Thyroid gland (tissue), 4 donors: Measurements from ENCODE around the gene GRIK4. TPM values are rescaled to one million over a fixed set of nuclear protein-coding genes. Genes with fewer than 3 reads are reported as not detected.

ENCODE experiments used
- DNase-seq, 2 donors: peaks; one replicate each; pipeline ENCODE4 v3.0.0-alpha.2; 2019
- H3K27ac ChIP-seq, 3 donors: fragments of 200-600 bp; sonication (generic); 1 replicate in 2 of 3; 2 replicates in 1 of 3; pipeline ENCODE4 v1.5.1; 2016 to 2019; ENCODE audit warnings: mild to moderate bottlenecking in 1 of 3, moderate library complexity in 1 of 3
- H3K27me3 ChIP-seq: fragments of 200-600 bp; sonication (generic); one replicate; pipeline ENCODE4 v1.5.1; 2019
- H3K36me3 ChIP-seq, 2 donors: fragments of 200-600 bp; sonication (generic); one replicate each; pipeline ENCODE4 v1.5.1; 2016 to 2019
- H3K4me1 ChIP-seq, 2 donors: fragments of 200-600 bp; sonication (generic); one replicate each; pipeline ENCODE4 v1.5.1; 2017 to 2019
- H3K4me3 ChIP-seq, 3 donors: fragments of 200-600 bp; sonication (generic); replicated peaks in 1 of 3; 1 replicate in 2 of 3; 2 replicates in 1 of 3; pipeline ENCODE4 v1.5.1; 2016; ENCODE audit warnings: mild to moderate bottlenecking in 1 of 3
- H3K9me3 ChIP-seq: fragments of 200-600 bp; sonication (generic); one replicate; pipeline ENCODE4 v1.5.1; 2017
- POLR2A ChIP-seq, 2 donors: fragments of 450-650 bp; IDR thresholded peaks; one replicate each; pipeline ENCODE4 v1.6.1; 2017; ENCODE audit warnings: antibody characterized with exemption in 2 of 2, mild to moderate bottlenecking in 2 of 2, moderate library complexity in 1 of 2
- WGBS, 2 donors: methylation state at CpG; one replicate each; pipeline ENCODE4 v1.1.5; 2017; 5-methylcytosine and 5-hydroxymethylcytosine counted together
- intact Hi-C: fragments of 100-400 bp; cut with DNase I; formaldehyde crosslinking; loops from one replicate; pipeline ENCODE4 v1.15.1; 2023
- total RNA-seq, 4 donors: library from RNA; depleted of rRNA; stranded (reverse); fragments of >200 nt; gene quantifications; one replicate each; pipeline ENCODE4 v1.2.3, GENCODE V29; 2016
- TF ChIP-seq, protein P1 (sequence below), 6 experiments: fragments of 200-600 bp in 3 of 6; fragments of 450-650 bp in 3 of 6; sonication (generic) in 3 of 6; IDR thresholded peaks; one replicate each; pipeline ENCODE4 v1.5.1; 2016 to 2019; ENCODE audit warnings: antibody characterized with exemption in 6 of 6, mild to moderate bottlenecking in 2 of 6, inconsistent platforms in 1 of 6, moderate library complexity in 1 of 6

Gene GRIK4
- total RNA-seq, 4 donors from 2014 or later: 0.54 to 3.7 (median 0.99) TPM

DNA sequence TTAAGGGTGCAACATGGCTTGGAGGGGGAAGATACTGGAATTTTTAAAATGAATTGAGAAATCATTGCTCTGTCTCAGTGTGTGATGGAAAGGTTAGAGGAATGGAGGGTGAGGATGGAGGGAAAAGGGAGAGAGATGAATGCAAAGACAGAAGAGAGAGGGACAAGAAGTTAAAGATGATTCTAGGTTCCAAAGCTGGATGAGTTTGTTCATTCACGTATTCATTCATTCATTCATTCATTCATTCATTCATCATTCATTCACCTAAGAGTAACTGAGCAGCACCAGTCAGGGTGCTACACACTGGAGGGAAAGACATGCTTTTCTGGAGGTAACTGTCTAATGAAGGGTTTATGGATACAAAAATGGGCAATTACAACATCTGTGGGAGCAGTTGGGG lies 209.2 kb downstream of the GRIK4 start:
- no peaks in the 10 kb centered on the region for H3K9me3 ChIP-seq
- WGBS, 2 donors: 85 to 98% methylated on average over 1 of the region's 1 CpG
- intact Hi-C loops: no loop called here
- H3K27ac ChIP-seq: no peak overlapping the region
- H3K36me3 ChIP-seq: no peaks in the 10 kb centered on the region
- DNase-seq: no peak
- H3K27me3 ChIP-seq: no peaks in the 10 kb centered on the region
- H3K4me1 ChIP-seq: no peaks in the 10 kb centered on the region
- H3K4me3 ChIP-seq: no peak overlapping the region
- TF ChIP-seq, protein P1, sequence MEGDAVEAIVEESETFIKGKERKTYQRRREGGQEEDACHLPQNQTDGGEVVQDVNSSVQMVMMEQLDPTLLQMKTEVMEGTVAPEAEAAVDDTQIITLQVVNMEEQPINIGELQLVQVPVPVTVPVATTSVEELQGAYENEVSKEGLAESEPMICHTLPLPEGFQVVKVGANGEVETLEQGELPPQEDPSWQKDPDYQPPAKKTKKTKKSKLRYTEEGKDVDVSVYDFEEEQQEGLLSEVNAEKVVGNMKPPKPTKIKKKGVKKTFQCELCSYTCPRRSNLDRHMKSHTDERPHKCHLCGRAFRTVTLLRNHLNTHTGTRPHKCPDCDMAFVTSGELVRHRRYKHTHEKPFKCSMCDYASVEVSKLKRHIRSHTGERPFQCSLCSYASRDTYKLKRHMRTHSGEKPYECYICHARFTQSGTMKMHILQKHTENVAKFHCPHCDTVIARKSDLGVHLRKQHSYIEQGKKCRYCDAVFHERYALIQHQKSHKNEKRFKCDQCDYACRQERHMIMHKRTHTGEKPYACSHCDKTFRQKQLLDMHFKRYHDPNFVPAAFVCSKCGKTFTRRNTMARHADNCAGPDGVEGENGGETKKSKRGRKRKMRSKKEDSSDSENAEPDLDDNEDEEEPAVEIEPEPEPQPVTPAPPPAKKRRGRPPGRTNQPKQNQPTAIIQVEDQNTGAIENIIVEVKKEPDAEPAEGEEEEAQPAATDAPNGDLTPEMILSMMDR (IDR thresholded peaks at IDR 0.05): no peak
- no peak for TF ChIP-seq POLR2A (IDR thresholded peaks at IDR 0.05)

DNA sequence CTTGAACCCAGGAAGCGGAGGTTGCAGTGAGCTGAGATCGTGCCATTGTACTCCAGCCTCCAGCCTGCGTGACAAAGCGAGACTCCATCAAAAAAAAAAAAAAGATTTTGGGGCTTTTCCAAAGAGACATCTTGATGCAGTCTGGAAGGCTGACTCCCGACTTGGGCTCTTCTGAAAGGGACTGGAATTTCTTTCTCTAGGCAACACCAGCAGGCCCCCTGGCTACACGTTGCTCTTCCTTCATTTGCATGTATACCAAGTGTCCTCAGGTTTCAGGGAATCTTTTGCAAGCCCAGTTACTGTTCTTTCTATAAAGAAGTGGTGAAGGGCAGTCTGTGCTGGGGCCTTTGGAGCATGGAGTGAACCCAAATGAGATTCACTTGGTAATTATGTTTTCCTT lies 211.0 kb downstream of the GRIK4 start:
- Histone ChIP-seq H3K36me3 (no peaks in the 10 kb centered on the region), H3K27me3 (no peaks in the 10 kb centered on the region), H3K4me1 (no peaks in the 10 kb centered on the region), H3K4me3 (no peak overlapping the region), H3K27ac (no peak overlapping the region), H3K9me3 (no peaks in the 10 kb centered on the region)
- no peak for DNase-seq
- WGBS, 2 donors: 63 to 75% methylated on average over 6 of the region's 6 CpGs
- TF ChIP-seq, protein P1 (IDR thresholded peaks at IDR 0.05): no peak
- TF ChIP-seq POLR2A (IDR thresholded peaks at IDR 0.05): no peak
- intact Hi-C loops: no loop called here

DNA sequence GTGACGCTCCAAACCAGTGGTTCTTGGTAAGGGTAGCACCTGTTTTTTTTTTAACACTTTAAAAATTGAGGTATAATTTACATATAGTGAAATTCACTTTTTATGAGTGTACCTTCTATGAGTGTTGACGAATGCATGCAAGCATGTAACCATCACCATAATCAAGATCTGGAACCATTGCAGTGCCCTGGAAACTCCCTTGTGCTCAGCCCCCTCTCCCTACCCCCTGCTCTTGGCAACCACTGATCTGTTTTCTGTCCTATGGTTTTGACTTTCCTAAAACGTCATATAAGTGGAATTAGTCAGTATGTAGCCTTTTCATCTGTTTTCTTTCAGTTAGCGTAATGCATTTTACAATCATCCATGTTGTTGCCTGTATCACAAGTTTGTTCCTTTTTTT lies 212.2 kb downstream of the GRIK4 start:
- TF ChIP-seq POLR2A (IDR thresholded peaks at IDR 0.05): no peak
- TF ChIP-seq, protein P1 (IDR thresholded peaks at IDR 0.05): no peak
- WGBS, 2 donors: 89 to 90% methylated on average over 4 of the region's 4 CpGs

DNA sequence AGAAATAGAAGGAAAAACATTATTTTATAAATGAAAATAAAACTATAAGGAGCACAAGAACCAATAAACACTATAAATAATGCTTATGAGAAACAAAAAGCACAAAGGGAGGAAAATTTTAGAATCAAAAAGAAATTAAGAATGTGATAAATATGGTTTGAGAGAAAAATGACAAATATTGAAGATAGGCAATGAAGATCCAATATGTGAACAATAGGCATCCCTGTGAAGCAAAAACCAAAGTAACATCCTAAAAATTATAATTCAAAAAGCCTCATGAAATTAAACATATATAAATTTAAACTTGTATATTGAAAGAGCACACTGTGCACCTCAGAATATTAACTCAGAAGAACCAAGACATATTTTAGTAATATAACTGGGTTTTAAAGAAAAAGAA lies 216.2 kb downstream of the GRIK4 start:
- Histone ChIP-seq H3K27me3 (no peaks in the 10 kb centered on the region), H3K4me1 (no peaks in the 10 kb centered on the region), H3K4me3 (no peak overlapping the region), H3K27ac (no peak overlapping the region), H3K9me3 (no peaks in the 10 kb centered on the region), H3K36me3 (no peaks in the 10 kb centered on the region)
- TF ChIP-seq POLR2A (IDR thresholded peaks at IDR 0.05): no peak
- TF ChIP-seq, protein P1 (IDR thresholded peaks at IDR 0.05): no peak
- DNase-seq: no peak
- intact Hi-C loops: no loop called here

More for the DNA sequence above, 212.2 kb downstream of the GRIK4 start:
- no peak for DNase-seq
- no peaks in the 10 kb centered on the region for H3K4me1 ChIP-seq
- H3K9me3 ChIP-seq: no peaks in the 10 kb centered on the region
- H3K27me3 ChIP-seq: no peaks in the 10 kb centered on the region
- H3K4me3 ChIP-seq: no peak overlapping the region
- H3K27ac ChIP-seq: no peak overlapping the region
- no peaks in the 10 kb centered on the region for H3K36me3 ChIP-seq
- intact Hi-C loops: no loop called here

DNA sequence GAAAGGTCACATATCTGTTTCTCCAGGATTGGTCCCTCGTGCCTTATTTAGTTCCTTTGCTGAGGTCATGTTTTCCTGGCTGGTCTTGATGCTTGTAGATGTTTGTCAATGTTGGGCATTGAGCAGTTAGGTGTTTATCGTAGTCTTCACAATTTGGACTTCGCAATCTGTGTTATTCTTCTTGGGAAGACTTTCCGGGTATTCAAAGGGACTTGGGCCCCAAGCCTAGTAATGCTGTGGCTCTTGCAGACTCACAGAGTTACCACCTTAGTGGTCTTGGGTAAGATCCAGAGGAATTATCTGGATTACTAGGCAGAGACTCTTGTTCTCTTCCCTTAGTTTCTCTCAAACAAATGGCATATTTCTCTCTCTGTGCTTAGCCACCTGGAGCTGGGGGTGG lies 223.5 kb downstream of the GRIK4 start:
- 70 to 71% methylated on average over 4 of the region's 4 CpGs for WGBS, 2 donors

More for the DNA sequence above, 223.5 kb downstream of the GRIK4 start:
- no peaks in the 10 kb centered on the region for H3K4me1 ChIP-seq
- intact Hi-C loops: no loop called here
- H3K9me3 ChIP-seq: no peaks in the 10 kb centered on the region
- no peak for TF ChIP-seq POLR2A (IDR thresholded peaks at IDR 0.05)
- TF ChIP-seq, protein P1 (IDR thresholded peaks at IDR 0.05): no peak
- no peaks in the 10 kb centered on the region for H3K36me3 ChIP-seq
- no peak overlapping the region for H3K27ac ChIP-seq
- no peaks in the 10 kb centered on the region for H3K27me3 ChIP-seq
- no peak overlapping the region for H3K4me3 ChIP-seq
- DNase-seq: no peak
